HG02973 (cell line): ENCODE results near the gene TMED5.

Experiments
- ATAC-seq: cut with Tn5 transposase; IDR thresholded peaks from one replicate; pipeline ENCODE4 v1.9.1; 2021; ENCODE audit warnings: moderate library complexity; ENCODE audit not compliant: unreplicated experiment

Gene TMED5

DNA sequence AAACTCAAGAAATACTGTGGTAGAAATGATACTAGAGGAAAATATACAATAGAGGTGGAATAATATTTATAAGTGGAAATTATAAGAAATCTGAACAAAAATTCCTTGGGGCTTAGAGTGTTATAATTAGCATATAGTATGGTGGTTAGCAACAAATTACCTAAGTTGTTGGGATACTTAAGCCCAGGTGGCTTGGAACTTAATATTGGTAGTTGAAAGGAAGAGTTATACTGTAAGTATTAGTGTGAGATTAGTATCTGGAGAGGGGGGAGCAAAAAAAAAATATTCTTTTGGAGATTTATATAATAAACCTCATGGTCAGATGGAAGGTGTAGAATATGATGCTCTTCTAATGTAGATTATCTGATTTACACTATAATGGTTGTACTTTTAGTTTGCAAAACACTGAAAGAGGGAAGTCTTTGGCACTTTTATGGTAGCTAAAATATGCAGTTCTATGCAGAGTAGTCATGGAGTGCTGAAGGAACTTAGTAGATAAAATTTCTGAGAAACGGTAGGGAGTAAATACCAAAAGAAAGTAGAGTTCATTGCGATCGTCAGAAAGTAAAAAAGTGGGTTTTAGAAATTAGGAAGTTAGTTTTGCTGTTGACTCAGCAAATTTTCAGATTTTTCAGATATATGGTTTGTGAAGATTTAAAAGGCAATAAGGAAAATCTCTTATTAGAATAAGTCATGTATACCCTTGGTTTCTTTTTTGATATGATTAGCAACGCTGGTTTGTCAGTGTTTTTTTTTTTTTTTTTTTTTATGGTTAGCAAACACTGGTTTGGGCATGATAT lies 55.5 kb downstream of the TMED5 start:
- no peak for ATAC-seq

DNA sequence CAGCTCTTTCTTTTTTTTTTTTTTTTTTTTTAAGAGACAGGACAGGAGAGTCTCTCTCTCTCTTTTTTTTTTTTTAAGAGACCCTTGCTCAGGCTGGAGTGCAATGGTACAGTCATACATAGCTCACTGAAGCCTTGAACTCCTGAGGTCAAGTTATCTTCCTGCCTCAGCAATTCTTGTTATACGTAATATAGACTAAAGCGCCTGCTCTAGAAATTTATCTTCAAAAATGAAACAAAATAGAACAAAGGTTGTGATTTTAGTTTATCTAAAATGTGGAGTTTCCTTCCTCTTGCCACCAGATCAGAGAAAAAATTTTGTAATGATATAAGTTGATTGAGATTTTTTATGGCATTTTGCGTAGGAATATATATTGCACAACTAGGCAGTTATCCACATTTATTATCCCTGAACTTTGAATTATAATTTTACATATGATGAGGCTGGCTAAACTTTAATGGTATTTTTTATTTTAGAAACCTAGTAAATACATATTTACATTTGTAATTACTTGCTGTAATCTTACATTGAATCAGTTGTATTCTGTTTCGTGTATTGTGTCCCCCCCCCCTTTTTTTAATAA lies 56.9 kb downstream of the TMED5 start:
- no peak for ATAC-seq

DNA sequence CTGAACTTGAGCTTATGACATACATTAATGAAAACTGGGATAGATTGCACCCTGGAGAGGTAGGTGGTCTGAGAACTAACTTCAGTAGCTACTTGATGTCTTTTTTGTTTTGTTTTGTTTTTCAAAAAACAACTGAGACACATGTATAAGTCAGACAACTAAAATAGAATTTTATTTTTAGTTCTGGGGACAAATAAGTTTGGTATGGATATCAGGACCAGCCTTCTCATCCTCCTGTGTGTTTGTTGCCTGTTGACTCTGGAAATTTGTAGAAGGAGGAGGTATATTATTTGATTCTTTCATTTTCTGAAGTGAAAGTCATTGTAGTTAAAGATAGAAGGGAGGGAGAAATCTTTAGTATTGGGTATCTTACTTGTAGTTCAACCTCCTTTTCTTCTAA lies 59.6 kb downstream of the TMED5 start:
- ATAC-seq: no peak

DNA sequence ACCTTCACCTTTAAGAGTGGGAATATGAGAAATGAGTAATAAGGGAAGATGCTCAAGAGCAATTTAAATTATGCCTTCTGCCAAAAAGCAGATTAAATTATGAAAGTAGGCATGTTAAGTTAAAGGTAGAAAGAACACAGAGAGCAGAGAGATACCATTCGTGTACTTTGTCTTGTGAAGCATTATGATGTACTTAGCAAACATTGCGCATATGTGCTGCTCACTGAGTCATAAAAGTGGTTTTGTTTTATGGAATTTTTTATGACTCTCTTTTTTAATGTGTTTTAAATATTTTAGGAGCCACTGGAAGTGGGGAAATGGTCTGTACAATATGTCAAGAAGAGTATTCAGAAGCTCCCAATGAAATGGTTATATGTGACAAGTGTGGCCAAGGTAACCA lies 65.8 kb downstream of the TMED5 start:
- no peak for ATAC-seq

DNA sequence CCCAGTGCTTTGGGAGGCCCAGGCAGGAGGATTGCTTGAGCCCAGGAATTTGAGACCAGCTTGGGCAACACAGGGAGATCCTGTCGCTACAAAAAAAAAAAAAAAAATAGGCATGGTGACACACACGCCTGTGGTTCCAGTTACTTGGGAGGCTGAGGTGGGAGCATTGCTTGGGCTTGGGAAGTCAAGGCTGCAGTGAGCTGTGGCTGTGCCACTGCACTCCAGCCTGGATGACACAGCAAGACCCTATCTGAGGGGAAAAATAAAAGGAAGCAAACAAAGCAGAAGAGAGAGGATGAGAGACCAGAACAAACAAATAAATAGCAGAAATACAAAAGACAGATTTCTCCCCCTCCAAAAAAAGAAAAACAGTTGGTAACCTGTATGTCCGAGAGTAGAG lies 67.1 kb downstream of the TMED5 start:
- no peak for ATAC-seq

DNA sequence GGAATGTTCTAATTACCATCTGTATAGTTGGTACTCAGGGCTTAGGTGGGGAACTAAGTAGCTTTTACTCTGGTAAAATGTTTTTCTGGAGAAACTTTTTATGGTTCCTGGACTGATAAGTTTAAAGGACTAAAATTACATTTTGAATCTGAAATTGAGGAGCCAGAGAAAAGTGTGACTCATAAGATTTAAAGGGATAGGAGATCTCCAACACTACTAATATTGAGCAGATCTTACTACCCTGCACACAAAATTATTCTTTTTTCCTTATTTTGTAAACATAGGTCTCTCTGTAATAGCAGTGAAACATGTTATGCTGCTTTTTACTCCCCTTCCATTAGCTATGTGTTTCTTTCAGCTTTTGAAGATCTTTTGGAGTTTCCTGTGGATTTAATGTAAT lies 68.7 kb downstream of the TMED5 start:
- no peak for ATAC-seq

DNA sequence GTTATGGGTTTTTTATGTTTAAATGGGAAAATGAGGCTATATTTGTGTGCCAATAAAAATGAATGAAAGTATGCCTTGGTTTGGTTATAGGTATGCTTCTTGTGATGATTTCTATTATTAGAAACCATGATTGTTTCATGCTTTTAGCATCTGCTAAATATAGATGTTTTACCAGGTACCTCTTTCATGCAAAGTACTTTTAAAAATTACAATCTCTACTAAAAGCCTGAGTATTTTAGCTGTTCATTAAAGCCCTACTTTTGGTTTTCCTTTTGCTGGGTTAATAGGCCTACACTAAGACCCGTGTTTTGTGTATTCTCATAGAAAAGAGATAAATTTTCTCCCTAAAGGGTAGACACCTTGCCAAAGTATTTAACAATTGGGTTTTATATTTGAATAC lies 69.1 kb downstream of the TMED5 start:
- ATAC-seq: no peak

DNA sequence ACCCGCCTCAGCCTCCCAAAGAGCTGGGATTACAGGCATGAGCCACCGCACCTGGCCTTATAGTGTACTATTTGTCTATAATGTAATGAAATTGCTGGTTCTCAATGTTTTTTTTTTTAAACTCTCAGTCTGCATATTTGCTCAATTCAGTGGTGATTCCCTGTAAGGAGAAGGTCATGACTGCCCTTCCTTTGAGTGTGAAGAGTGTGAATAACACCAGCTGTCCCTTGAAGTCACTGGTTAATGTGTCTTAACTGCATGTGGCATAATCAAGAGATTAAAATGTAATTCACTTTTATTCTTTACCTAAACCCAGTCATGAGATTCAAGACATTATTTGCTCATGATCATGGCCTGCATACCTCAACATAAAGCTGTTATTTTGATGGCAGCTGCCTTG lies 70.6 kb downstream of the TMED5 start:
- no peak for ATAC-seq

DNA sequence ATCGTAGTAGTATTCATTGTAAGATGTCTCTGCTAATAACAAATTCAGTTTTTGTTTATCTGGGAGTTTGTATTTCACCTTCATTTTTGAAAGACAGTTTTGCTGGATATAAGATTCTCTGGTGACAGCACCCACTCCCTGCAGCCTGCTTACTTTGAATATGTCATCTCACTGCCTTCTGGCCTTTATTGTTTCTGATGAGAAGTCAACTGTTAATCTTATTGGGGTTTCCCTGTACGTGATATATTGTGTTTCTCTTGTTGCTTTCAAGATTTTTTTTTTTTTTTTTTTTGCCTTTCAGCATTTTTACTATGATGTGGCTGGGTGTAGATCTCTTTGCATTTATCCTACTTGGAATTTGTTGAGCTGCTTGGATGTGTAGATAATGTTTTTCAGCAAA lies 71.9 kb downstream of the TMED5 start:
- ATAC-seq: no peak

DNA sequence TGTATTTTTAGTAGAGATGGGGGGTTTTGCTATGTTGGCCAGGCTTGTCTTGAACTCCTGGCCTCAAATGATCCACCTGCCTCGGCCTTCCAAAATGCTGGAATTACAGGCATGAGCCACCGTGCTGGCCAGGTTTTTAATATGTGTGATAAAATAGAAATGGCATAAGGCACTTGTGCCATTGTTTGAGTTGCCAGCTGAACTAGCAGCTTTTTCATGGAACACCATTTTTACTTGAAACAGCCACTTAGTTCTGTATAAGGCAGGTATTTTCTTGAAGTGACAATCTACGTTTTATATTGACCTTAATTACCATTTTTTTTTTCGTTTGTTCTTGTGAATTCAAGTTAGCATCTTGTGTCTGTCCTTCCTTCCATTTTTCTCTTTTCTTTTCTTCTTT lies 72.8 kb downstream of the TMED5 start:
- no peak for ATAC-seq

DNA sequence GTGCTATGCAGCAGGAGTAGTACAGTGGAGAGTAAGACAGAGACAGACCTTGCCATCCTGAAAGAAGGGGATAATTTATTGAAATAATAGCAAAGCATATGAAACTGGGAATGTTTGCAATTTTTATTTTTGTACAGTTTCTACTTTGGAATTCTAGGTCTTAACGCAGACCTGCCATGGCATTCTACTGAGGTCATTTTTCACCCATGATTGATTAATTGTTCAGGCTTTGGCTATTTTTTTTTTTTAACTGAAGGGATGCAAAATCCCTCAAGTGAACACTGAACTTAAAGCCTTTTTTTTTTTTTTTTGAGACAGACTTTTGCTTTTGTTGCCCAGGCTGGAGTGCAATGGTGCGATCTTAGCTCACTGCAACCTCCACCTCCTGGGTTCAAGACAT lies 74.0 kb downstream of the TMED5 start:
- no peak for ATAC-seq

DNA sequence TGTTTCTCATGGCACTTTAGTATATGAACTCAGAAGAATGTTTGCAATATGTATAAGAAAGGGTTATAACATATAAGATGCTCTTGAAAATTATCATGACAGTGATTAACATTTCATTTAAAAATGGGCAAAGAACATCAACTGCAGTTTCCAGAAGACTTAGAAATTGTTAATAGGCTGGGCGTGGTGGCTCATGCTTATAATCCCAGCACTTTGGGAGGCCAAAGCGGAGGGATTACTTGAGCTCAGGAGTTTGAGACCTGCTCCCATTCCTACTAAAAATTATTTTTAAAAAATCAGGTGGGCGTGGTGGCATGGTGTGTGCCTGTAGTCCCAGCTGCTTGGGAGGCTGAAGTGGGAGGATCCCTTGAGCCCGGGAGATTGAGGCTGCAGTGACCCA lies 78.1 kb downstream of the TMED5 start:
- no peak for ATAC-seq
